Measurements from ENCODE around the gene MAP2K5. TPM values are rescaled to one million over a fixed set of nuclear protein-coding genes. Genes with fewer than 3 reads are reported as not detected.

MAP2K5 gene
- total RNA-seq, 1 donor from 2014 or later = 26.7 TPM

DNA sequence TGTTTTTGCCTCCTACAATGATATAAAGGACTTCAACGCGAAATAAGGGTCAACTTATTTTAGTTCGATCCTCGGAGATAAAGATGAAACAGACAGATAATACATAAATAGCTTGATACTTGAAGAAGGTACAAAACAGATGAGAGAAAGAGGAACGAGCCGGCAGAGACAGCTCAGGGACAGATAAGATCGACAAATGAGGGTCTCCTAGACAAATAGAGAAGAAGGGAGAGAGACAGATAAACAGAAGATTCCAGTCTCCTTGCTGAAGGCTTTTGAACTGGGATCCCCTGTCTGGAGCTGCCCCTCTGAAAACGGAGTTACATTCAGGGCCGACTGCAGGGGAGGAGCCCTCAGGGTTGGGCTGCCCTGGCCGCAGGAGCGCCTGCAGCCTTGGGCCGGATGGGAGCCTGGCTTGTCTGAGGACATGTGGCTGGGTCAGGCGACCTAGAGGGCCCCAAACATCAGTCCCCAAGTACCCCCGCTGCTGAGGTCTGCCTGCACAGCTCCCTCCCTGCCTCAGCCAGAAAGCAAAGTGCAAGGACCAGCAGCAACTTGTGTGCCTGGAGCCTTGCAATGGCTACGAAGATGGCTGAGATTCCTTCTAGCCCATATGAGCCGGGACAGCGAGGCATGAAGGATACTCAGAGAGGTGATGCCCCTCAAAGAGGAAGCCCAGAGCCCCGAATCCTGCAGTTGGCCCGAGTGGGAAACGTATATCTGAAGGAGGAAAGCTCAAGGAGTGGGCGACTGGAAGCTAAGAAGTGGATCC lies 281.9 kb downstream of the MAP2K5 start:
- ChIA-PET POLR2A (interaction anchor here (0.6 to 1.2 kb wide), 2 partner anchors 40 to 230 kb away, joined by 3 to 5 read pairs; partner anchors contain the start of gene PIAS1), CTCF (interaction anchor here (1.0 to 2.9 kb wide), 8 partner anchors 11 to 878 kb away, joined by 3 to 19 read pairs (median 6); no protein-coding TSS in a partner anchor)
- Mint-ChIP-seq H3K4me3 (peak overlapping the region; percentile 79), H3K27ac (peak overlapping the region; percentile 13), H3K4me1 (peaks cover 57% of the 10 kb centered on the region), H3K9me3 (no peaks in the 10 kb centered on the region), H3K27me3 (peaks cover 56% of the 10 kb centered on the region), H3K36me3 (ENCODE audit: low read depth) (peaks cover 2% of the 10 kb centered on the region)
- DNase-seq (no peak), ATAC-seq (ENCODE audit: low read depth) (no peak)
- intact Hi-C loops (cut with micrococcal nuclease) = loop anchor here (1.0 kb wide), 2 partner anchors 8 to 41 kb away; no protein-coding TSS in a partner anchor
- TF ChIP-seq, protein P1, sequence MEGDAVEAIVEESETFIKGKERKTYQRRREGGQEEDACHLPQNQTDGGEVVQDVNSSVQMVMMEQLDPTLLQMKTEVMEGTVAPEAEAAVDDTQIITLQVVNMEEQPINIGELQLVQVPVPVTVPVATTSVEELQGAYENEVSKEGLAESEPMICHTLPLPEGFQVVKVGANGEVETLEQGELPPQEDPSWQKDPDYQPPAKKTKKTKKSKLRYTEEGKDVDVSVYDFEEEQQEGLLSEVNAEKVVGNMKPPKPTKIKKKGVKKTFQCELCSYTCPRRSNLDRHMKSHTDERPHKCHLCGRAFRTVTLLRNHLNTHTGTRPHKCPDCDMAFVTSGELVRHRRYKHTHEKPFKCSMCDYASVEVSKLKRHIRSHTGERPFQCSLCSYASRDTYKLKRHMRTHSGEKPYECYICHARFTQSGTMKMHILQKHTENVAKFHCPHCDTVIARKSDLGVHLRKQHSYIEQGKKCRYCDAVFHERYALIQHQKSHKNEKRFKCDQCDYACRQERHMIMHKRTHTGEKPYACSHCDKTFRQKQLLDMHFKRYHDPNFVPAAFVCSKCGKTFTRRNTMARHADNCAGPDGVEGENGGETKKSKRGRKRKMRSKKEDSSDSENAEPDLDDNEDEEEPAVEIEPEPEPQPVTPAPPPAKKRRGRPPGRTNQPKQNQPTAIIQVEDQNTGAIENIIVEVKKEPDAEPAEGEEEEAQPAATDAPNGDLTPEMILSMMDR (IDR thresholded peaks at IDR 0.05) = no peak

DNA sequence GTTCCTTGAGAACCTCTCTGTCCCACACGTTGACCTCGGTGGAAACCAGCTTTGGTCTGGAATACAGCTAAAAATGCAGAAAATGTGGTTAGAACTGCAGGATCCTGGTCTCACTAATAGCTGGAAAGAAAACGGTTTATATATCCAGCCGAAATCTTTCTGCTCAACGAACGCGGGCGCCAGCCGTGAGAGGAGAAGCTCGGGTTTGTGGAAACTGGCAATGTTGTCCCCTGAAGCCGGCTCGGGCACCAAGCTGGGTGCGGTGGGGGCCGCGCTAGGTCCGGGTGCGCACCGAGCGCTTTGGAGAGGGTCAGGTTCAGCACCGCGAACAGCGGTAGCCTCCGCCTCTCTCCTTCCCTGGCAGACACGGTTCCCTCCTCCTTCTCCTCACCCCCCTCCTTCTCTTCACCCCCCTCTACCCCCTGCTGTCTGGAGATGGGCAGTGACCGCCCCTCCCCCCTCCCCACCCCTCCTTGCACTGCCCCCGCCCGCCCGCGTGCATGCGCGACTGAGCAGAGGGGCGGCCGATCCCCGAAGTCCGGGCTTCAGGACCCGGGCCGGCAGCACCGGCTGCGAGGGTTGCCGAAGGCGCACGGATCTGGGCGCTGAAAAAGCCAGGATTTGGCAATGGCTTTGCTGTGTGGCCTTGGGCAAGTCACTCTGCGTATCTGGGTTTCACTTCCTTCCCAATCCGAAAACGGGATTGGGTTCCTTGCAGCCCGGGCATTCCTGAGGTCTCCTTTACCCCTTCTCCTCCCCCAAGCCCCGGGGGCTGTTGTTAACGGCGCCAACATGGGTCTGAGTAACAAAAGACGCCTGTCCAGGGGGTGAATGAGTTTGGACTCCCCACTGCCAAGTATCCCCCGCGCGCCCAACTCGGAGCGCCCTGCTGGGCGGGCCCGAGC lies 282.7 kb downstream of the MAP2K5 start, which contains the start of gene SKOR1:
Gene SKOR1 (plus strand): TSS at position 534 of the 905 bp plus-strand sequence. CDS start 94 bp downstream, at position 628.
- H3K27me3 Mint-ChIP-seq = peaks cover 52% of the 10 kb centered on the region
- H3K4me1 Mint-ChIP-seq = peaks cover 58% of the 10 kb centered on the region
- CTCF ChIA-PET = interaction anchor here (1.0 to 2.9 kb wide), 9 partner anchors 10 to 879 kb away, joined by 3 to 19 read pairs (median 5); no protein-coding TSS in a partner anchor
- H3K36me3 Mint-ChIP-seq (ENCODE audit: low read depth) = peaks cover 2% of the 10 kb centered on the region
- TF ChIP-seq, protein P1 (IDR thresholded peaks at IDR 0.05) = no peak
- ATAC-seq (ENCODE audit: low read depth) (no peak), DNase-seq (no peak)
- peak within 1 kb of the TSS; percentile 51 for H3K27ac Mint-ChIP-seq
- POLR2A ChIA-PET = interaction anchor here (1.2 kb wide), 1 partner anchor 41 kb away, joined by 5 read pairs; no protein-coding TSS in a partner anchor
- intact Hi-C loops (cut with micrococcal nuclease) = loop anchor here (1.0 kb wide), 2 partner anchors 7 to 42 kb away; no protein-coding TSS in a partner anchor
- H3K9me3 Mint-ChIP-seq = no peaks in the 10 kb centered on the region
- peak within 1 kb of the TSS; percentile 79 for H3K4me3 Mint-ChIP-seq

DNA sequence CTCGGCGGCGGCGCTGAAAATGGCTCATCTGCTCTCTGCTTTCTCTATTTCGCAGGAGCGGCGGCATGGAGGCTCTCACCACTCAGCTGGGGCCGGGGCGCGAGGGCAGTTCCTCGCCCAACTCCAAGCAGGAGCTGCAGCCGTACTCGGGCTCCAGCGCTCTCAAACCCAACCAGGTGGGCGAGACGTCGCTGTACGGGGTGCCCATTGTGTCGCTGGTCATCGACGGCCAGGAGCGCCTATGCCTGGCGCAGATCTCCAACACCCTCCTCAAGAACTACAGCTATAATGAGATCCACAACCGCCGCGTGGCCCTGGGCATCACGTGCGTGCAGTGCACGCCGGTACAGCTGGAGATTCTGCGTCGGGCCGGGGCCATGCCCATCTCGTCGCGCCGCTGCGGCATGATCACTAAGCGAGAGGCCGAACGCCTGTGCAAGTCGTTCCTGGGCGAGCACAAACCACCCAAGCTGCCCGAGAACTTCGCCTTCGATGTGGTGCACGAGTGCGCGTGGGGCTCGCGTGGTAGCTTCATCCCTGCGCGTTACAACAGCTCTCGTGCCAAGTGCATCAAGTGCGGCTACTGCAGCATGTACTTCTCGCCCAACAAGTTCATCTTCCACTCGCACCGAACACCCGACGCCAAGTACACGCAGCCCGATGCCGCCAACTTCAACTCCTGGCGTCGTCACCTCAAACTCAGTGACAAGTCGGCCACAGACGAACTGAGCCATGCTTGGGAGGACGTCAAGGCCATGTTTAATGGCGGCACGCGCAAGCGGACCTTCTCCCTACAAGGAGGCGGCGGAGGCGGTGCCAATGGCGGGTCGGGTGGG lies 283.6 kb downstream of the MAP2K5 start:
- TF ChIP-seq, protein P1 (IDR thresholded peaks at IDR 0.05) = no peak
- Mint-ChIP-seq H3K9me3 (no peaks in the 10 kb centered on the region), H3K27me3 (peaks cover 55% of the 10 kb centered on the region), H3K27ac (peak overlapping the region; percentile 51), H3K4me1 (peaks cover 57% of the 10 kb centered on the region), H3K36me3 (ENCODE audit: low read depth) (peaks cover 2% of the 10 kb centered on the region), H3K4me3 (peak overlapping the region; percentile 53)
- ATAC-seq (ENCODE audit: low read depth) = no peak
- intact Hi-C loops (cut with micrococcal nuclease) = no loop called here
- no peak for DNase-seq
- CTCF ChIA-PET = interaction anchor here (1.1 to 2.9 kb wide), 3 partner anchors 9 to 302 kb away, joined by 3 to 19 read pairs (median 14); no protein-coding TSS in a partner anchor
- POLR2A ChIA-PET = no interaction called here

DNA sequence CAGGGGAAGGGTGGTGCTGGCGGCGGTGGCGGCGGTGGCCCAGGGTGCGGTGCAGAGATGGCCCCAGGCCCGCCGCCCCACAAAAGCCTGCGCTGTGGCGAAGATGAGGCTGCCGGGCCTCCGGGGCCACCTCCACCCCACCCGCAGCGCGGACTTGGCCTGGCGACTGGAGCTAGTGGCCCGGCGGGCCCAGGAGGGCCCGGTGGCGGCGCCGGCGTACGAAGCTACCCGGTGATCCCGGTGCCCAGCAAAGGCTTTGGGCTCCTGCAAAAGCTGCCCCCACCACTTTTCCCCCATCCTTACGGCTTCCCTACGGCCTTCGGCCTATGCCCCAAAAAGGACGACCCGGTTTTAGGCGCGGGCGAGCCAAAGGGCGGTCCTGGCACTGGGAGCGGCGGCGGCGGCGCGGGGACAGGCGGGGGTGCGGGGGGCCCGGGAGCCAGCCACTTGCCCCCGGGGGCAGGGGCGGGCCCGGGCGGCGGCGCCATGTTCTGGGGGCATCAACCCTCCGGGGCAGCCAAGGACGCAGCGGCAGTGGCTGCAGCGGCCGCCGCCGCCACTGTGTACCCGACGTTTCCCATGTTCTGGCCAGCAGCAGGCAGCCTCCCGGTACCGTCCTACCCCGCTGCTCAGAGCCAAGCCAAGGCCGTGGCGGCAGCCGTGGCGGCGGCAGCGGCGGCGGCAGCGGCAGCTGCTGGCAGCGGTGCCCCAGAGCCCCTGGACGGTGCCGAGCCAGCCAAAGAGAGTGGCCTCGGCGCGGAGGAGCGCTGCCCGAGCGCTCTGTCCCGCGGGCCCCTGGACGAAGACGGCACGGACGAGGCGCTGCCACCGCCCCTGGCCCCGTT lies 284.4 kb downstream of the MAP2K5 start:
- ATAC-seq (ENCODE audit: low read depth) (no peak), DNase-seq (no peak)
- Mint-ChIP-seq H3K4me1 (peaks cover 49% of the 10 kb centered on the region), H3K9me3 (no peaks in the 10 kb centered on the region), H3K27ac (no peak overlapping the region), H3K27me3 (peaks cover 55% of the 10 kb centered on the region), H3K36me3 (ENCODE audit: low read depth) (peaks cover 2% of the 10 kb centered on the region), H3K4me3 (no peak overlapping the region)
- intact Hi-C loops (cut with micrococcal nuclease) = no loop called here
- CTCF ChIA-PET = interaction anchor here (1.1 kb wide), 1 partner anchor 302 kb away, joined by 3 read pairs; no protein-coding TSS in a partner anchor
- TF ChIP-seq, protein P1 (IDR thresholded peaks at IDR 0.05) = no peak
- POLR2A ChIA-PET = interaction anchor here (0.8 kb wide), 1 partner anchor 47 kb away, joined by 3 read pairs; no protein-coding TSS in a partner anchor
